ENCODE measurements around the gene TNFAIP8L3.

DNA sequence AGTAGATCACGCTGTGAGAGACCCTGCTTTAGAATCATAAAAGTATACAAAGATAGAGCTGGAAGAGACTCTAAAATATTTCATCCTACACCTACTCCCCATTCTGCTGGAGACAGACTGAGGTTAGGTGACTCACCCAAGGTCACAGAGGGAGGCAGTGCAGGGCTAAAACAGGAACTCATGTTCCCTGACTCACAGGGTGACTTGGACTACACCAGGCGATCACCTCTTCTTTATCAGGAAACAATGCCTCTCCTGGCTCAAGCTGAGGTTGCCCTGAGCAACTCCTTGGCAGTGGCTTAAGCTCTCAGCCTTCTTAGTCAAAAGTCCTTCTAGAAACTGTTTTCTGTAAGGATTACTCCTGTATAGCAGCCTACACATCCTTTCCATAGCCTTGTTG lies 26.4 kb upstream of the TNFAIP8L3 start:
- no peak for TF ChIP-seq NFRKB (IDR thresholded peaks at IDR 0.05)
- no peak for TF ChIP-seq SUZ12 (IDR thresholded peaks at IDR 0.05)
- no peak for TF ChIP-seq FOXM1 (IDR thresholded peaks at IDR 0.05; ENCODE audit: borderline replicate concordance)
- no peak for TF ChIP-seq BHLHE40 (IDR thresholded peaks at IDR 0.05; ENCODE audit: borderline replicate concordance)
- TF ChIP-seq FOXK2 (IDR thresholded peaks at IDR 0.05) = no peak
- TF ChIP-seq ELF4 (IDR thresholded peaks at IDR 0.05) = no peak
- no peak for TF ChIP-seq ARNT (IDR thresholded peaks at IDR 0.05)
- TF ChIP-seq FOXA1 (IDR thresholded peaks at IDR 0.05) = no peak
- TF ChIP-seq, protein P1, sequence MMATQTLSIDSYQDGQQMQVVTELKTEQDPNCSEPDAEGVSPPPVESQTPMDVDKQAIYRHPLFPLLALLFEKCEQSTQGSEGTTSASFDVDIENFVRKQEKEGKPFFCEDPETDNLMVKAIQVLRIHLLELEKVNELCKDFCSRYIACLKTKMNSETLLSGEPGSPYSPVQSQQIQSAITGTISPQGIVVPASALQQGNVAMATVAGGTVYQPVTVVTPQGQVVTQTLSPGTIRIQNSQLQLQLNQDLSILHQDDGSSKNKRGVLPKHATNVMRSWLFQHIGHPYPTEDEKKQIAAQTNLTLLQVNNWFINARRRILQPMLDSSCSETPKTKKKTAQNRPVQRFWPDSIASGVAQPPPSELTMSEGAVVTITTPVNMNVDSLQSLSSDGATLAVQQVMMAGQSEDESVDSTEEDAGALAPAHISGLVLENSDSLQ (IDR thresholded peaks at IDR 0.05) = no peak
- TF ChIP-seq ZNF384 (IDR thresholded peaks at IDR 0.05) = no peak

Measured in HEK293T (cell line).